NCI-H128 (cell line): ENCODE measurements around the gene ZNF324.
"Not testable (repeated sequence)": the region's sequence is repeated elsewhere in the genome, so short reads cannot be mapped to it uniquely, and the experiment has no call there.

Experiments
- DNase-seq: peaks from one replicate; lab custom pipeline; 2025; ENCODE audit not compliant: unreplicated experiment; lab: John Stamatoyannopoulos, UW

Gene ZNF324

GRCh38 chr19:58470837-58471543 lies 4.1 kb downstream of the ZNF324 start:
- DNase-seq, result not testable (repeated sequence)

DNA sequence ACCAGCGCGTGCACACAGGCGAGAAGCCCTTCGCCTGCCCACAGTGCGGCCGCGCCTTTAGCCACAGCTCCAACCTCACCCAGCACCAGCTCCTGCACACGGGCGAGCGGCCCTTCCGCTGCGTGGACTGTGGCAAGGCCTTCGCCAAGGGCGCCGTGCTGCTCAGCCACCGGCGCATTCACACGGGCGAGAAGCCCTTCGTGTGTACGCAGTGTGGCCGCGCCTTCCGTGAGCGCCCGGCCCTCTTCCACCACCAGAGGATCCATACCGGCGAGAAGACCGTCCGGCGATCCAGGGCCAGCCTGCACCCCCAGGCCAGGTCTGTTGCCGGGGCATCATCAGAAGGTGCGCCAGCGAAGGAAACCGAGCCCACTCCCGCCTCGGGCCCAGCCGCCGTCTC lies 4.9 kb downstream of the ZNF324 start:
- DNase-seq, result no peak

GRCh38 chr19:58473775-58474174 lies 6.9 kb downstream of the ZNF324 start:
- DNase-seq, result no peak

- DNase-seq, result no peak
Measured at GRCh38 chr19:58474291-58474996, 7.6 kb downstream of the ZNF324 start.

GRCh38 chr19:58474997-58475713 lies 8.3 kb downstream of the ZNF324 start:
- no peak for DNase-seq

DNA sequence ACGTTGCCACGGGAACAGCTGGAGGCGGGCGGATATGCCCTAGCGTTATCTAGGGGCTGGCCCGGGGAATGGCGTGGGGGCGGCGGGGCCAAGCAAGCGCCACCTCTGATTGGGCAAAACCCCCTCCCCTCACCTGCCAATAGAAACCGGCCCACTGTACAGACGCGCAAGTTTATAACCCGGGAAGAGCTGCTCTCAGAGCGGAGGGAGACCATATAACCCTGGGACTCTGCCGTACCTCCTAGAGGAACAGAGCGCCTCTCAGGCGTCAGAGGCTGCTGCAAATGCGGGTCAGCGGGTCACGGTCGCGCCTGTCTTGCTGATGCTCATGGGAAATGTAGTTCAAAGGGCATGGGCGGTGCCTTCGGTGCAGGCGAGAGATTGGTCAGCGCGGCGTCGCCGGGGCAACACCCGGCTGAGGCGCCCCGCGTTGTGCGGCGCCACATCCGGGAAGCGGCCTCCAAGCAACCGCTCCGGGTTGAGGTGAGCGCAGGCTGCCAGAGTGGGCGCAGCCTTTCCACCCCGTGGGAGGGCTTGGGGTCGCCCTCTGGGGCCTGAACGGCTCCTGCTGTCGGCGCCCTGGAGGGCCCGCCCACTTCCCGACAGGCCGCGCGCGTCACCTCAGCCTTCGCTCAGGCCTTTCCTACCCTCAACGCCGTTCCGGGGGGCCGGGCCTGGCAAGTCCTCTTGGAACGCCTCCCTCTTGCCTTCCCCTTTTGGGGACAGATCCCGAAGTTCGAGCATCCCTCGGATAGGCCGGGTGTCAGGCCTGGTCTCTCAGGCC lies 9.0 kb downstream of the ZNF324 start, which contains the start of gene ZNF446:
TSS of gene ZNF446 (plus strand) at position 639 of the 784 bp plus-strand sequence. CDS start 867 bp downstream, outside the sequence.
- peak; percentile 88 for DNase-seq

DNA sequence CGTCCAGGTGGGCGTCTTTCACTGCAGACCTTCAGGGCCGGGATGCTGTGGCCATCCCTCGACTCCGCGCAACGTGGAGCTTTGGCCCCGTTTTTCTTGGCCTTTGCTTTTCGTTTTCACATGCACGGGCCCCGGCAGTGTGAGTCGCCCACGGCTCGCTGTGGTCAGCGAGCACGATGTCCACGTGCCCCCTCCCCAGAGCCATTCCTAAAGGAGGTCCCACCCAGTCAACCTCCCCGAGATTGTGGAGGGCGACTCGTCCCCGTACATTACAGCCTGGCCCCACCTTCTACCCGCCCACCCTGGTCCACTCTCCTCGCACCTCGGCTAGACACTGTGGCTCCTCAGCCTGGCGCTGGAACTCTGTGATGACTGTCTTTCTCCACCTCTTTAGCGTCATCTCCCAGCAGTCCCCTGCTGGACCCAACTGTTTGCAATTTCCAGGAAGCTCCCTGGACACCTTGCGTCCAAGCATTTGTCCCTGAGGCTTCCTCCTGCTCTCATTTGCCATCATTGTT lies 9.7 kb downstream of the ZNF324 start:
- DNase-seq, result no peak

GRCh38 chr19:58477130-58477529 lies 10.2 kb downstream of the ZNF324 start:
- no peak for DNase-seq

GRCh38 chr19:58477871-58478270 lies 11.0 kb downstream of the ZNF324 start:
- no peak for DNase-seq

DNA sequence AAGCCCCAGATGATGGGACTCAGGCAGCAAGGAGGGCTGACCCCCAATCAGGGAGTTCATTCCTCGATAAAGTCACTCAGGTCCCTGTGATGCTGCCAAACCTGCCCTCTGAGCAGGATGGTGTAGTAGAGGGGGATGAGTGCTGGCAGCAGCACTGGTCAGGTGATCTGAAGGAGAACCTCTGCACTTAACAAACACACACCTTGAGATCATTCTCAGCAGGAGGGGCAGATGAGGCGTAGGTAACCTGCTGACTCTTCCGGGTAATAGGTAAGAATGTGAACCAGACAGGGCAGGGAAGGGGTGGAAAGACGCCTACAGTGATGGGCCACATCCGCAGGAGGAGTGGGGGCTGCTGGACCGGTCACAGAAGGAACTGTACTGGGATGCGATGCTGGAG lies 12.4 kb downstream of the ZNF324 start:
- DNase-seq, result no peak

GRCh38 chr19:58479736-58480480 lies 13.0 kb downstream of the ZNF324 start:
- DNase-seq, result no peak

- DNase-seq, result no peak
Measured at GRCh38 chr19:58480481-58480830, 13.6 kb downstream of the ZNF324 start.

- no peak for DNase-seq
Measured at GRCh38 chr19:58480831-58481230, 14.0 kb downstream of the ZNF324 start.

DNA sequence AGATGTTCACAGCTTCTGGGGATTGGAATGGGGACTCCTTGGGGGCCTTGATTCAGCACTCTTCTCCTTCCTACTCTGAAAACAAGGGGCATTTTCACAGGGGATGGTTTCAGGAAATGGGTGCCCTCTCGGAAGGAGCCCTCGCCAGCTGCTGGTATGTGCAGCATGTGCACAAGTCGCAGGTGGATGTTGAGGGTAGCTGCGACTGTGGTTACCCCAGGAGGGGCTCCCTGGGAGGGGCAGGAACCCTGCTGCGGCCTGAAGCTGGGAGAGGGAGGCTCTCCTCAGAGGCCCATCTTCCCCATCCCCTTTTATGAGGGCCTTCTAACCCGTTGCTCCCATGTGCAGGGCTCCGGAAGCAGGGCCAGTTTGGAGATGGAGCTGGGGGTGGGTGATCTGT lies 15.5 kb downstream of the ZNF324 start:
- DNase-seq, result no peak

- no peak for DNase-seq
Measured at GRCh38 chr19:58483776-58484175, 16.9 kb downstream of the ZNF324 start.

GRCh38 chr19:58484349-58484748 lies 17.5 kb downstream of the ZNF324 start:
- not testable (repeated sequence) for DNase-seq

DNA sequence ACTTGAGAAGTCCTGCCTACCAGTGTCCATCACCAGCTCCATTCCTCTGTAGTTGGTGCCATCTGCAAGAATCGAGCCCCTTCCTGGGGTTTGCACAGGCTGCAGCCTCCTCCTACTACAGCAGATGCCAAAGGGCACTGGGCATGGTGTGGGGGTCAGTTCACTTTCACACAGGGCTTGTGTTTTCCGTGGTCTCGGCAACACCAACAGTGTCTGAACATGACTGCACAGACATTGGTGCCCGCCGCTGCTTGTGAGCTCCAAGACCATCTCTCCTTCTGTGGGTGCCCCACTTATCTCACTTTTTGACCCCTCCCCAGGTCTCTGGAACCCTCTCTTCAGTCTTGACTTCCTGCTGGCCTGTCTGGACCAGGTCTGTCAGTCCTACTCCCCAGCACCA lies 24.5 kb downstream of the ZNF324 start:
- no peak for DNase-seq

GRCh38 chr19:58492265-58492664 lies 25.4 kb downstream of the ZNF324 start:
- DNase-seq, result no peak

GRCh38 chr19:58497634-58498170 lies 30.8 kb downstream of the ZNF324 start:
- no peak for DNase-seq
